CD8-positive, alpha-beta memory T cell (primary cell): ENCODE data around the gene ECD. TPM values are rescaled to one million over a fixed set of nuclear protein-coding genes. Genes with fewer than 3 reads are reported as not detected.

Experiments used
- CTCF ChIA-PET: fragments of 350-600 bp; sonication (Branson Sonifier 250); formaldehyde crosslinking; loops from one replicate; lab custom pipeline; 2021; ENCODE audit warnings: antibody characterized with exemption; lab: Charles Lee
- POLR2A ChIA-PET: fragments of 350-600 bp; sonication (Branson Sonifier 250); formaldehyde crosslinking; loops from one replicate; lab custom pipeline; 2021; ENCODE audit warnings: antibody characterized with exemption; lab: Charles Lee
- DNase-seq, 5 donors: peaks; one replicate each; pipeline versions ENCODE4 v3.0.0 to v3.0.0-alpha.2; 2020 to 2022; ENCODE audit warnings: mixed read lengths in 1 of 5
- H3K27ac ChIP-seq: one replicate; pipeline ENCODE4 v1.7.0; 2013; ENCODE audit warnings: low read depth, mild to moderate bottlenecking, low read length, moderate library complexity
- H3K27me3 ChIP-seq: 2 replicates; pipeline ENCODE4 v1.7.0; 2013; ENCODE audit warnings: low read length, mild to moderate bottlenecking; ENCODE audit not compliant: insufficient read depth, poor library complexity, severe bottlenecking
- H3K36me3 ChIP-seq: 2 replicates; pipeline ENCODE4 v1.7.0; 2013; ENCODE audit warnings: mild to moderate bottlenecking, low read length, moderate library complexity; ENCODE audit not compliant: insufficient read depth
- H3K4me1 ChIP-seq: 2 replicates; pipeline ENCODE4 v1.7.0; 2013; ENCODE audit warnings: mild to moderate bottlenecking, low read length, moderate library complexity; ENCODE audit not compliant: insufficient read depth
- H3K4me3 ChIP-seq: 2 replicates; pipeline ENCODE4 v1.7.0; 2013; ENCODE audit warnings: mild to moderate bottlenecking, low read length
- H3K9me3 ChIP-seq: 2 replicates; pipeline ENCODE4 v1.7.0; 2013; ENCODE audit warnings: mild to moderate bottlenecking, low read length
- H3K27ac Mint-ChIP-seq, 8 donors: one replicate each; pipeline ENCODE4 v1.8.0; 2020 to 2021; ENCODE audit warnings: mixed read lengths in 8 of 8, mild to moderate bottlenecking in 6 of 8, inconsistent platforms in 3 of 8, moderate library complexity in 3 of 8
- H3K27me3 Mint-ChIP-seq, 2 donors: one replicate each; pipeline ENCODE4 v1.8.0; 2020 to 2021; ENCODE audit warnings: mixed read lengths in 2 of 2, mild to moderate bottlenecking in 1 of 2, moderate library complexity in 1 of 2
- H3K36me3 Mint-ChIP-seq, 3 donors: one replicate each; pipeline ENCODE4 v1.8.0; 2020 to 2021; ENCODE audit warnings: mixed read lengths in 3 of 3, inconsistent platforms in 1 of 3, mild to moderate bottlenecking in 1 of 3
- H3K4me1 Mint-ChIP-seq, 3 donors: one replicate each; pipeline ENCODE4 v1.8.0; 2020 to 2021; ENCODE audit warnings: mixed read lengths in 3 of 3, inconsistent platforms in 1 of 3, mild to moderate bottlenecking in 1 of 3
- H3K4me3 Mint-ChIP-seq, 7 donors: one replicate each; pipeline ENCODE4 v1.8.0; 2020 to 2021; ENCODE audit warnings: mixed read lengths in 7 of 7, mild to moderate bottlenecking in 6 of 7, moderate library complexity in 4 of 7, inconsistent platforms in 2 of 7
- H3K9me3 Mint-ChIP-seq, 5 donors: one replicate each; pipeline ENCODE4 v1.8.0; 2020 to 2022; ENCODE audit warnings: mixed read lengths in 5 of 5, mild to moderate bottlenecking in 3 of 5, moderate library complexity in 2 of 5, inconsistent platforms in 1 of 5
- polyA plus RNA-seq: library from polyadenylated mRNA; unstranded; fragments of 300-500 nt; fragmentation: Illumina TruSeq; gene quantifications from one replicate; pipeline ENCODE4 v1.2.3, GENCODE V29; 2021
- total RNA-seq, 2 experiments: library from RNA; stranded (reverse); gene quantifications; one replicate each; pipeline ENCODE4 v1.2.3, GENCODE V29; 2021

ECD gene
- total and polyA plus RNA-seq, 3 experiments from 2014 or later = 24.9 to 35.8 (median 33.2) TPM

DNA sequence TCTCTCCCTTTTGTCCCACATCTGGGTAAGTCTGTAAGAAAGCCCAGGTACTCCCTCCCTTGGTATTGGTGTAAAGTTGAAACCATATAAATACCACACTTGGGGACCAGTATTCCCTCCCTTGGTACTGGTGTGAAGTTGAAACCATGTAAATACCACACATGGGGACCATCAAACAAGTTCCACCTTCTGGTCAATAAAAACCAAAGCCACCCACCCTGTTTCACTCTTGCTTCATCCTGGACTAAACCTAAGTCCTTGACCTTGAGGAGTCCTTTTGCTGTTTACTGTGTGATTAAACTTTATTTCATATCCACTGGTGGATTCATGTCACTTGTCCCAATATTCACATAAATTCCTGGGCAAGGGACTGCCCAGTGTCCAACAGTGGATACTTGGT, 79.5 kb downstream of the ECD start:
- CTCF ChIA-PET = no interaction called here
- Histone ChIP-seq H3K4me1 (no peaks in the 10 kb centered on the region), H3K27me3 (no peaks in the 10 kb centered on the region), H3K9me3 (no peaks in the 10 kb centered on the region), H3K27ac (no peak overlapping the region), H3K36me3 (no peaks in the 10 kb centered on the region), H3K4me3 (no peak overlapping the region)
- no peaks in the 10 kb centered on the region for H3K27me3 Mint-ChIP-seq
- peaks cover 10 to 26% (median 10%) of the 10 kb centered on the region in 3 donors for H3K4me1 Mint-ChIP-seq
- no peak for DNase-seq
- H3K4me3 Mint-ChIP-seq = no peak overlapping the region
- POLR2A ChIA-PET = no interaction called here
- no peak overlapping the region for H3K27ac Mint-ChIP-seq
- H3K9me3 Mint-ChIP-seq = no peaks in the 10 kb centered on the region
- peaks cover 0 to 5% (median 4%) of the 10 kb centered on the region in 3 donors for H3K36me3 Mint-ChIP-seq

DNA sequence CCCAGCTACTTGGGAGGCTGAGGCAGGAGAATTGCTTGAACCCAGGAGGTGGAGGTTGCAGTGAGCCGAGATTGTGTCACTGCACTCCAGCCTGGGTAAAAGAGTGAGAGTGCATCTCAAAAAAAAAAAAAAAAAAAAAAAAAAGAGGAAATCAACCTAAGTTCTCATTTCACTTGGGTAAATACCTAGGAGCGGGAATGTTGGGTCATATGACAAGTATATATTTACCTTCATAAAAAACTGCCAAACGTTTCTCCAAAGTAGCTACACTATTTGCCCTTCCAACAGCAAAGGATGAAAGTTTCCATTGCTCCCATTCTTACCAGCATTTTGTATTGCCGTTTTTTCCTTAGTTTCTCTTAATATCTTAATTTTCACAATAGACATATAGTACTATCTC, 81.0 kb downstream of the ECD start:
- Mint-ChIP-seq H3K36me3 (peaks cover 0 to 5% (median 2%) of the 10 kb centered on the region in 3 donors), H3K4me3 (no peak overlapping the region), H3K27ac (no peak overlapping the region), H3K4me1 (peaks cover 11 to 27% (median 12%) of the 10 kb centered on the region in 3 donors), H3K9me3 (no peaks in the 10 kb centered on the region), H3K27me3 (no peaks in the 10 kb centered on the region)
- H3K27me3 ChIP-seq = no peaks in the 10 kb centered on the region
- ChIA-PET CTCF (no interaction called here), POLR2A (interaction anchor here (0.7 kb wide), 1 partner anchor 752 kb away, joined by 6 read pairs; no protein-coding TSS in a partner anchor)
- no peaks in the 10 kb centered on the region for H3K36me3 ChIP-seq
- no peak overlapping the region for H3K27ac ChIP-seq
- no peaks in the 10 kb centered on the region for H3K9me3 ChIP-seq
- no peak overlapping the region for H3K4me3 ChIP-seq
- H3K4me1 ChIP-seq = no peaks in the 10 kb centered on the region
- DNase-seq = no peak

DNA sequence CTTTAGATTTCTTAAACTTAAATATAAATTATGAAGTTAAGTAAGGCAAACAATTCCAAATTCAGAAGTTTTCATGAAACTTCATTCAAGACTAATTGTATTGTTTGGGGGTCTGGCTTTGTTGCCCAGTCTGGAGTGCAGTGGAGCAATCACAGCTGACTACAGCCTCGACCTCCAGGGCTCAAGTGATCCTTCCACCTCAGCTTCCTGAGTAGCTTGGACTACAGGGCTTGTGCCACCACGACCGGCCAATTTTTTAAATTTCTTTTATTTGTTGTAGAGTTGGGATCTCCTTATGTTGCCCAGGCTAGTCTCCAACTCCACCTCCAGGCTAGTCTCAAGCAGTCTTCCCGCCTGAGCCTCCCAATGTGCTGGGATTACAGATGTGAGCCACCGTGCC, 83.6 kb downstream of the ECD start:
- no peak overlapping the region for H3K4me3 ChIP-seq
- CTCF ChIA-PET = interaction anchor here (4.1 kb wide), 1 partner anchor 12 kb away, joined by 22 read pairs; the partner anchor contains the start of gene P4HA1
- no peaks in the 10 kb centered on the region for H3K36me3 ChIP-seq
- H3K36me3 Mint-ChIP-seq = peaks cover 0 to 4% (median 2%) of the 10 kb centered on the region in 3 donors
- H3K4me3 Mint-ChIP-seq = no peak overlapping the region
- H3K27ac Mint-ChIP-seq = no peak overlapping the region
- H3K27me3 Mint-ChIP-seq = no peaks in the 10 kb centered on the region
- no peak overlapping the region for H3K27ac ChIP-seq
- H3K9me3 ChIP-seq = no peaks in the 10 kb centered on the region
- no peaks in the 10 kb centered on the region for H3K9me3 Mint-ChIP-seq
- H3K4me1 Mint-ChIP-seq = peaks cover 7 to 31% (median 16%) of the 10 kb centered on the region in 3 donors
- DNase-seq = no peak
- H3K27me3 ChIP-seq = no peaks in the 10 kb centered on the region
- no peaks in the 10 kb centered on the region for H3K4me1 ChIP-seq
- POLR2A ChIA-PET = no interaction called here

Other genes with a start within 250 kb of the ECD start
- not detected for gene PLA2G12B, start 213.2 kb downstream of the ECD start, total RNA-seq
- not detected for gene PLA2G12B, start 213.2 kb downstream of the ECD start, polyA plus RNA-seq
- gene P4HA1, start 71.1 kb downstream of the ECD start, total RNA-seq = 10 to 100 TPM; 28.7 to 31.9 TPM
- gene P4HA1, start 71.1 kb downstream of the ECD start, polyA plus RNA-seq = 23.3 TPM
- 1 to 10 TPM; 1.7 TPM for gene NUDT13, start 57.6 kb downstream of the ECD start, total RNA-seq
- 0.85 TPM for gene NUDT13, start 57.6 kb downstream of the ECD start, polyA plus RNA-seq
- 10 to 100 TPM; 13.1 to 13.7 TPM for gene FAM149B1, start 111 bp upstream of the ECD start, total RNA-seq
- 4.7 TPM for gene FAM149B1, start 111 bp upstream of the ECD start, polyA plus RNA-seq
- gene DNAJC9, start 79.2 kb upstream of the ECD start, total RNA-seq = 10 to 100 TPM; 75.0 to 76.4 TPM
- 36.3 TPM for gene DNAJC9, start 79.2 kb upstream of the ECD start, polyA plus RNA-seq
- gene MRPS16, start 84.6 kb upstream of the ECD start, total RNA-seq = 100 to 1,000 TPM; 141 to 146 TPM
- 102 TPM for gene MRPS16, start 84.6 kb upstream of the ECD start, polyA plus RNA-seq
- gene CFAP70, start 190.9 kb upstream of the ECD start, total RNA-seq = 1 to 10 TPM in 1 of 2 experiments, under 1 TPM in 1; 0.86 to 1.2 TPM
- gene CFAP70, start 190.9 kb upstream of the ECD start, polyA plus RNA-seq = not detected
- 100 to 1,000 TPM; 151 to 154 TPM for gene ANXA7, start 246.1 kb upstream of the ECD start, total RNA-seq
- gene ANXA7, start 246.1 kb upstream of the ECD start, polyA plus RNA-seq = 188 TPM